Prostate gland (tissue), 2 donors: Measurements from ENCODE around the gene RRP1.

Source experiments
- POLR2AphosphoS5 ChIP-seq: sonication (generic); formaldehyde crosslinking; IDR thresholded peaks from one replicate; pipeline ENCODE4 v1.6.1; 2017; ENCODE audit warnings: antibody characterized with exemption
- TF ChIP-seq, protein P1 (sequence below), 4 experiments: fragments of 200-600 bp in 2 of 4; fragments of 450-650 bp in 2 of 4; sonication (generic) in 2 of 4; IDR thresholded peaks; 1 replicate in 3 of 4; 2 replicates in 1 of 4; pipeline ENCODE4 v1.5.1; 2016 to 2019; ENCODE audit warnings: antibody characterized with exemption in 4 of 4, mild to moderate bottlenecking in 2 of 4, moderate library complexity in 2 of 4

- TF ChIP-seq, protein P1, sequence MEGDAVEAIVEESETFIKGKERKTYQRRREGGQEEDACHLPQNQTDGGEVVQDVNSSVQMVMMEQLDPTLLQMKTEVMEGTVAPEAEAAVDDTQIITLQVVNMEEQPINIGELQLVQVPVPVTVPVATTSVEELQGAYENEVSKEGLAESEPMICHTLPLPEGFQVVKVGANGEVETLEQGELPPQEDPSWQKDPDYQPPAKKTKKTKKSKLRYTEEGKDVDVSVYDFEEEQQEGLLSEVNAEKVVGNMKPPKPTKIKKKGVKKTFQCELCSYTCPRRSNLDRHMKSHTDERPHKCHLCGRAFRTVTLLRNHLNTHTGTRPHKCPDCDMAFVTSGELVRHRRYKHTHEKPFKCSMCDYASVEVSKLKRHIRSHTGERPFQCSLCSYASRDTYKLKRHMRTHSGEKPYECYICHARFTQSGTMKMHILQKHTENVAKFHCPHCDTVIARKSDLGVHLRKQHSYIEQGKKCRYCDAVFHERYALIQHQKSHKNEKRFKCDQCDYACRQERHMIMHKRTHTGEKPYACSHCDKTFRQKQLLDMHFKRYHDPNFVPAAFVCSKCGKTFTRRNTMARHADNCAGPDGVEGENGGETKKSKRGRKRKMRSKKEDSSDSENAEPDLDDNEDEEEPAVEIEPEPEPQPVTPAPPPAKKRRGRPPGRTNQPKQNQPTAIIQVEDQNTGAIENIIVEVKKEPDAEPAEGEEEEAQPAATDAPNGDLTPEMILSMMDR (IDR thresholded peaks at IDR 0.05): no peak
- no peak for TF ChIP-seq POLR2AphosphoS5
Observed at GRCh38 chr21:43777953-43778352, 11.4 kb upstream of the RRP1 start.
